Activated T-helper 9 cell treated with anti-CD3 and anti-CD28 coated beads, Interleukin-2, amount 50 U/mL, for 16 hours (primary cell): ENCODE results near the gene PDE10A.
"Not testable (repeated sequence)": the region's sequence is repeated elsewhere in the genome, so short reads cannot be mapped to it uniquely, and the experiment has no call there.

ENCODE experiments used
- DNase-seq: peaks from one replicate; pipeline ENCODE4 v3.0.0-alpha.2; 2020; ENCODE audit warnings: low read depth

Gene PDE10A

DNA sequence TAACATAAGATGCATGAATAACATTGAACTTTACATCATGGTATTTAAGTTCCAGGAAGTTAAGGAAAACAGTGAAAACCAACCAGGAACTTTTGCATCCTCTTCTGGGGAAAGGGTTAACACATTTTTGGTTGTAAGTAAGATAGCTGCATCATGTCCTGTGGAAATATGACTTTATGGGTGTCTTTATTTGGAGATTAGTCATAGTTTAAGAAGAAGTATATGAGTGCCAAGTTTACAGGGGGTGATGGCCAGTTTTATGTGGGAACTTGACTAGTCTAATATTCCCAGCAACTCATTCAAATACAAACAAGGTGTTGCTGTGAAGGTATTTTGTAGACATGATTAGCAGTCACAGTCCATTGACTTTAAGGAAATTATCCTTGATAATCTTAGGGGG, 78.0 kb downstream of the PDE10A start:
- DNase-seq, result no peak

DNA sequence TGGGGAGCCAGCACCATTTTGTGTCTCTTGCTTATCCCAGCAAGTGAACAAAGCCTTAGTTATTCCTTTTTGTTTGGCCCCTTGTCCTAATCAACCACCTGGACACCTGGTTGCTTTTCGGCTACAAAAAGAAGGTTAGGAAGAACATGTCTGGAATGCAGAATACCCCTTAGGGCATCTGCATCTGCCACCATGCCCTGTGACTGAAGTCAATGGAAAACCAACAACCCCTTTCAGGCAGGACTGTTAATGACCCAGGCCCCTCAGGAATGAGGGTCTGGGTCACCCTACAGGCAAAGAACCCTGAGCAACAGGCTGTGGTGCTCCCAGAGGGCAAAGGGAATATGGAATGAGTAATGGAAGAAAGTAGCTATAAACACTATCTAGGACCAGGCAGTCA, 78.5 kb downstream of the PDE10A start:
- DNase-seq, result no peak

DNA sequence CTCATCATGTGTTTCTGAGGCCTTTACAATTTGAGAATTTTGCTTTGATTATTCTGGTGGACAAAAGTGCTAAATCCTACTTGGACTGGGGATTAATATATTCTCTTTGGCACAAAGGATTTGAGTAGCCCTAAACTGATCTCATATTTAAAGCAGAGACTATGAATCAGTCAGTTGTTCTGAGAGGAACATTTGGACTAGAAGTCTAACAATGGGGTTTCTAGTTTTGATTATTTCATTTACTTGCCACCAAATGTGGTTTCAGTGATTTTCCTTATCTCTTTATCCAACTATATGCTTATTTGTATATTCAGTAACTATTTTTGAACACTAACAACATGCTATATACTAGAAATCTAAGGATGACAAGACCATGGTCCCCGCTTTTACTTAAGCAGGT, 81.4 kb downstream of the PDE10A start:
- no peak for DNase-seq

DNA sequence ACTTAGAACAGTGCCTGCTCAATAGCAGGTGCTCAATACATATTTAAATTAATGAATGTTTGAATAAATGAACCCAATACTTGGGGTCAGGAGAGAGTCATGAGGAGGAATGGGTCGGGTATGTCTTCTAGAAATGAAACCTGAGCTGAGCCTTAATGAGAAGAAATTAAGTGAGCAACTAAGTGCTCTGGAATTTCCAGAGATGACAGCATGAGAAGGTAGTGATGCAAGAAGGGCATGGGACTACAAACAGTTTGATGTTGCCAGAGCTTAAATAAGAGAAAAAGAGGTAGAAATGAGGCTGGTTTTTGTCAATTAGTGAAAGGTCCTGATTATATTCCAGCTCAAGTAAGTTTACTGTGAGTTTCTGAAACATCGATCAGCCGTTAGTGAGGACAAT, 82.9 kb downstream of the PDE10A start:
- DNase-seq, result no peak

DNA sequence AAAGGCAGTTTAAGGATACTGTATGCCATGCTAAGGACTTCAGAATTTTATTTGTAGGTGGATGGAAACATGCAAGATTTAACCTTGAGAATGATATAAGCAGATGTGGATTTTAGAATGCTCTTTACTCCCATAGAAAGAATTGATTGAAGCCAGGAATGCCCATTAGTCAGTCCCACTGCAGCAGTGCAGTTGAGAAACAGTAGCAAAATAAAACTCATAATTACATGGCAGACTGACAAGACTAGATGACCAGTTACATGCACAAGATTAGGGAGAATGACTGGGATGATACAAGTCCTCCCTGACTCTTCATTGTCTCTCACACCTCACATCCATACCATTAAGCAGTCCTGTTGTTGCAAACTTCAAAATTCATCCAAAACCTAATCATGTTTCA, 83.9 kb downstream of the PDE10A start:
- no peak for DNase-seq

DNA sequence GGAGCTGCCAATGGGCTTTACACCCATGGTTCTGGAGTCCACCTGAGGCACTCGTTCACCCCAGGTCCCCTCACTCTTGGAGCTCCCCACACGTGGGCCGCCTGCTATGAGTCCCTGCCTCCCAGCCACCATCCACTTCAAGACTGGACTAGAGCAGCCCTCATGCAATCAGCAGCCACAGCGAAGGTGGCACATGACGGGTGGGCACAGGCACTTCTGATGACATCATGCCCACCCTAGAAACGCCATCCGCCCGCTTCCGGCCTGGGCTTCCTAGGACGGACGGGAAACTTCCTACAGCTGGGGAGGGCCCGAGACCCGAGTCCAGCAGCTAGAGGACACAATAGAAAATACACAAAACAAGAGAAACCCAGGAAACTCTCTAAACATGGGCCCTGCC, 85.5 kb downstream of the PDE10A start:
- no peak for DNase-seq

DNA sequence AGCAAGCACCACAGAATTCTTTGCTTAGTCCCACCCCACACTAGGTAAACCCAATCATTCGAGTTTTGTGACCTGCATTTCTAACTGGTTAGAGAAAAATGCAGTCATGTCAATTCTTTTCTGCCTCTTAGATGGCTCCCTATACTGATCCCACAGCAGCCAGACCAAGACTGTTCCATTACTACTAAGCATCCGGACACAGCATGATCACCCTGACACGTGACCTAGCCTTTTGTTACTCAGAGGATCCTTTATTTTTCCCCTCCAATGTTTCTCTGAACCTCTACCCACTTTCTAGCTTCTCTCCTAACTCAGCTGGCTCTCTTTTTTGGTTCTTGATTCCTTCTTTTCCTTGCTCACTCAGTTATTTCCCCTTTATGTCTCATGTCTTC, 87.9 kb downstream of the PDE10A start:
- DNase-seq, result no peak

DNA sequence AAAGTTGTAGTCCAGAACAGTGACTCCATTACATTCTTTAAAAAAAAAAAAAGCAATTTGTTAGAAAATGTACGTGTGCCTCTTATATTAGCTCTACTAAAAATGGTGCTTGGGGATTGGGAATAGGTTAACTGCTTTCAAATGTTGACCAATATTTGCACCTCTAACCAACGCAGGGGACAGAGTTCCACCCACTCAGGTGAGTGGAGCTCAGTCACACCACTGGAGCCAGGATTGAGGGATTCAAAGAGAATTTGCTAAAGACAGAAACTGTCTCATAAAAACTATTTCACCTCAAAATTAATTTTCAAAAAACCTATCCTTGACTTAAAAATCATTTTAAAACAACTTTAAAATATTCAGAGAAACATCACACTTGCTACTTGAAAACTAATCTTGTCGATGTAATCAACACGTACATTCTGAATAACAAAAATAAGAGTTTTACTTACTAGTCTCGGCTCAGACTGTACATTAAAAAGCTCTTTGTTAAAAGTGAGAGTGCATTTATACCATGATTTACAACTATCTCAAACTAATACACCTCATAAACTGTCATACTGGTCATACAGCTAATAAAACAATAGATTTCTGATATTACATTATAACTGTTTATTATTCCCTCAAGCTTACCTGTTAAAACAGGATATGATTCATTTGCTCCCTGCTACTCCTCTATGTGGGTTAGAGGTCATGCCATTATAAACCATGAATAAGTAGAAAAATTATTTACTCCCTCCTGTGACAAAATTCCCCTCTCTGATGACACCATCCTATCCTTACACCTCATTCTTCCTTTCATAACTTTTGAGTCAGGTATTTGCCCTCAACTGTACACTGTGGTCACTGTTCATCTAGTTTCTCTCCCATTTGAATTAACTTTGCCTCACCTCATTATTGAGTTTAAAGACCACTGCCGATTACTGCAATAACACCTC, 88.6 kb downstream of the PDE10A start:
- DNase-seq, result no peak

DNA sequence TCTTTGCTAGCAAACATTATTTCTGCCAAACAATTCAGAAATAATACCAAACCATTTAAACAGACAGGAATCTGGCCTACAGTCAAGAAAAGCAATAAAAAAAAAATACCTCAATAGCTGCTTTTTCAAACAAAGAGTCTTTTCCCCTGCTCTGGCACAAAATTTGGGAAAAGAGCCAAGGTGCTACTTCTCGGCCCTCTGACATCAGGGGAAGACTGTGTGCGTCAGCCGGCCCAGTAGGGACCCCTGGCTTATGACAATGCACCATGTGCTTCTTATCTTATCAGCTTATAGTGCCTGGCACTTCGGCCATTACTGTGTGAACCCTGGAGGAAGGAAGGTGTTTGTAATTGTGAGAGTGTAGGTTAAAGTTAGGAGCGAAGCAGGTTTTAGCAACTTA, 89.4 kb downstream of the PDE10A start:
- no peak for DNase-seq

DNA sequence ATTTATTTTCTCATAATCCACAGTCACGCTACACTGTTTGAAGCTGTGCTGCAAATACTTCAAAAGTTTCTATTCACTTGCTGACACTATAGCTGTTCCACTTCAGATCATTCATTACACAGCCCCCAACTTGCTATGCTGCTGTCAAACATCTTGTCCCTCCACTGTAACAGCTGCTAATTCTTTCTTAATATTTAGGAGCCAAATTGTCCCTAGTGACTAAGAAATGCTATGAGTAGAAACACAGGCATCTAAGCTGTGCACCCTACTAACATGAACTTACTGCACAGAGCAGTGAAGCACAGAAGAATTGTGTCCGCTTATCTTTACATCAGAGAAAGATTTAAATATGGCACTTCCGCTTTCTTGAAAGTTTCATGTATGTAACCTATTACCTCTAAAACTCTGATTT, 91.3 kb downstream of the PDE10A start:
- no peak for DNase-seq

DNA sequence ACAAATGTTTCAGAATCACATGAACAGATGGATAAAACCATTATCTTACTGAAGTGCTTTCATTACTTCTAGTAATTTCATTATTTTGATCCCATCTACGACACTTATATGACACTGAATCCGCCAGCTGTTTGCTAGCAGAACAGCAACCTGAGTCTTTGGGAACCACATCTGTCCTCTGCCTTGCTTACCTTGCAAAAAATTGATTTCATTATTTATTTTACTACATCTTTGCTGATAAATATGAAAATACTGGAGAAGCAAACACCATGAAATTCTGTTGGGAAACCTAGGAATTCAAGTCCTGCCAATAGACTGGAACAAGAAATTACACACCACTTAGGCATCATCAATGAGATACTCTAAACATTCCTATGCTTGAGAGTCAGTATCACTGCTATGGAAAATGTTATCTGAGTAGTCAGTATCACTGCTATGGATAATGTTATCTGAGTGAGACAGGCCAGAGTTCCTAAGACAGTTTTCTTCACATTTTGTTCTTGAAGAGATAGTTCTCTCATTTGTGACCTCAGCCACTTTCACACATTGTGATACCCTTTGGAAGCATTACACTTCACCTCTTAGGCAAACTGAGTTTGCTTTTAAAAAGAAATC, 91.9 kb downstream of the PDE10A start:
- DNase-seq, result no peak

DNA sequence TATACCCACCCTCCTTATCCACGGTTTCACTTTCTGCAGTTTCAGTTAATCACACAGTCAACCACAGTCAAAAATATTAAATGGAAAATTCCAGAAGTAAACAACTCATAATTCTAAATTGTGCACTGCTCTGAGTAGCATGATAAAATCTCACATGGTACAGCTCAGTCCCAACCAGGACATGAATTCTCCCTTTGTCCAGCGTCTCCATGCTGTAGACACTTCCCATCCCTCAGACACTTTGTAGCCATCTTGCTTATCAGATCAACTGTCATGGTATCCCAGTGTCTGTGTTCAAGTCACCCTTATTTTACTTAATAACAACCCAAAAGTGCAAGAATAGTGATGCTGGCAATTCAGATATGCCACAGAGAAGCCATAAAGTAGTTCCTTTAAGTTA, 94.7 kb downstream of the PDE10A start:
- DNase-seq, result no peak

DNA sequence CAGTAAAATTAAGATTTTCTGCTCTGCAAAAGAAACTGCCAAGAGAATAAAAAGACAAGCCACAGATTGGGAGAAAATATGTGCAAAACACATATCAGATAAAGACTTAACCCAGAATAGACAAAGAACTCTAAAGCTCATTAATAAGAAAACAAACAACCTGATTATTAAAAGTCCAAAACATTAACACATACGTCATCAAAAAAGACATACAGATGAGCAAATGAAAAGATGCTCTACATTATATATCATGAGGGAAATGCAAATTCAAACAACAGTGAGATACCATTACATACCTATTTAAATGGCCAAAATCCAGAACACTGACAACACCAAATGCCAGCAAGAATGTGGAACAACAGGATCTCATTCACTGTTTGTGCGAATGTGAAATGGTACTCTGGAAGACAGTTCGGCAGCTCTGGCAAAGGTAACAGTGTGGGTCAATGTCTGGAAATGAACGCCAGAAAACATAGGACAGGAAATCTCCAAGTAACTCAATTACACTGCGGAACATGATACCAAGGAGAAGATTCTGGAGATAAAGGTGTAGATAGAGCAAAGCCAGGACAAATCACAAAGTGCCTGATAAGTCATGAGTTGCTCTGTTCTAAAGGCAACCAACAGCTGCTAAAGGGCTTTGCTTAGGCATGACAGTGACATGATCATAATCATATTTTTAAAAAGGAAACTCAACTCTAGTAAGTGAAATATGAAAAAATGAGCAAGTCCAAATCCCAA, 96.8 kb downstream of the PDE10A start:
- no peak for DNase-seq

DNA sequence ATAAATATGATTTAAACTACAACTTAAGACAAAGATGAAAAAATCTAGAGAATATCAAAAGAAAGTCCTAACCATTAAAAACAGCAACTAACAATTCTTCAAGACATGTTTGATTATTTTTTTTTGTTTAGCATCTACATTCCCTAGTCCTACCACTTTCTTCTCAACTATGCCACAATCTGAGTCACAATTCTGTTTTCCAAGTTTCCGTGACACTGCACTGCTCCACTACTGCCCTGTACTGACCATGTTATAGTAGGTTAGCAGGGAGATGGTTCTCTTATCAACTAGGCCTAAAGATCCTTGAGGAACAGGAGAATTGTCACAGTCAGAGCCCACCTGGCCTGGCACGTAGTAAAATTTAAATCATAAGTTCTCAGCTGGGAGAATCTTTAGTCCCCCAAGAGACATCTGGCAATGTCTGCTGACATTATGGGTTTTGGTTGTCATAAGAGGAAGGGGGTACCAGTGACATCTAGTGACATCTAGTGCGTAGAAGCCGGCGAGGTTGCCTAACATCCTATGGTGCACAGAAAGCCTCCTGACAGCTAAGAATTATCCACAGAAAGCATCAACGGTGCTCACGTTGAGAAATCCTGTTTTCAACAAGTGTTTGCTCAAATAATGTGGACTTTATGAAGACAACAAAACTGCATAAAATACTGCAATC, 100.5 kb downstream of the PDE10A start:
- no peak for DNase-seq

DNA sequence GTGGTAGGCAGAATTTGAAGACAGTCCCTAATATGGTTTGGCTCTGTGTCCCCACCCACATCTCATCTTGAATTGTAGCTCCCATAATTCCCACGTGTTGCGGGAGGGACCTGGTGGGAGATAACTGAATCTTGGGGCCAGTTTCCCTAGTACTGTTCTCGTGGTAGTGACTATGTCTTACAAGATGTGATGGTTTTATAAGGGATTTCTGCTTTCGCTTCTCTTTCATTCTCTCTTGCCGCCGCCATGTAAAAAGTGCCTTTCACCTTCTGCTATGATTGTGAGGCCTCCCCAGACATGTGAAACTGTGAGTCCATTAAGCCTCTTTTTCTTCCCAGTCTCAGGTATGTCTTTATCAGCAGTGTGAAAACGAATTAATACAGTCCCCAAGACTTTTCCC, 103.4 kb downstream of the PDE10A start:
- DNase-seq, result no peak

DNA sequence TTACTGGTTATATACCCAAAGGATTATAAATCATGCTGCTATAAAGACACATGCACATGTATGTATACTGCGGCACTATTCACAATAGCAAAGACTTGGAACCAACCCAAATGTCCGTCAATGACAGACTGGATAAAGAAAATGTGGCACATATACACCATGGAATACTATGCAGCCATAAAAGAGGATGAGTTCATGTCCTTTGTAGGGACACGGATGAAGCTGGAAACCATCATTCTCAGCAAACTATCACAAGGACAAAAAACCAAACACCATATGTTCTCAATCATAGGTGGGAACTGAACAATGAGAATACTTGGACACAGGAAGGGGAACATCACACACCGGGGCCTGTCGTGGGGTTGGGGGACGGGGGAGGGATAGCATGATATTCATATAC, 104.9 kb downstream of the PDE10A start:
- DNase-seq, result not testable (repeated sequence)

DNA sequence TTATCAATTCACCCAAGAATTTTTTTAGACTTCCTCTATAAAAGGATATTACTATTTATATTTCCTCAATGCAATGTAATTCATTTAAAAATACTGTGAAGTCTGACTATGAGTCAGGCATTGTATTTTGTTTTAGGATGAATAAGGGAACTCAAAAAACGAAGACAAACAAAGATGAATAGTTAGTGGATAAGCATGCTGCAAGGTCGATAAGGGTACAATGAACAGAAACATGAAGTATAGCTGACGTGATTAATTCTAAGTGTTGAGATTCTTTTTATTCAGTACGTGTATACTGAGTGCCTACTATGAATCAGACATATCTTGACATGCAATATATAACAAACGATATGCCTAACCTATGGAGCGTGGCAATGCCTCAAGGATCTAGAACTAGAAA, 105.4 kb downstream of the PDE10A start:
- DNase-seq, result no peak

DNA sequence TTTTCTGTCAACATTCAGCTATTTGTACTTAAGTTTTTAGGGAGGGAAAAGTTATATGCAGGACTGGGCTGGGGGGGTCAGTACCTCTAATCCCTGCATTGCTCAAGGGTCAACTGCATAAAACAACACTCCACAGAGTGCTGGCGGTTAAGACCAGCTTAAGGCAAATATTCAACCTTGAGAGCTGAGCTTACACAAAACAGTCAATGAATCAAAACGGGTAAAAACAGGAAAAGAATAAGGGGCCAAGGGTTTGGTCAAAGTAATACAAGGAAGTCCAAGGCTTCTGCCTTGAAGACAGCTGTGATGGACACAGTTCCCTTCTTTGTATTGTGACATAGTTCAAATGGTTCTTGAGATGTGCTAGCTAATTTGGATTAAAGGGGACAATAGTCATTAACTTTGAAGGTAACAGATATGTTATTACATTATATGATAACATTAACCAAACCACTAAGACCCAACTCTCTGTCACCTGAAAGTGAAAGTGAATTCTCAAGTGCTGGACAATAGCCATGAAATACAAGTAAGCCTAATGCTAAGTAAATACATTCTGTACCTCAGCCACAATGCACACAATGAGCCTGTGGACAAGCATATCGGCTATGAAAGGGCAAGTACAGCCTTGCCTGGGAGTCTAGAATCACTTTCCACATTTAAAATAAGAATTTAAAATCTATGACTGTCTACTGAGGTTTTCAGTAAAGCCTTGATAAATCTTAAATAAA, 106.8 kb downstream of the PDE10A start:
- no peak for DNase-seq

DNA sequence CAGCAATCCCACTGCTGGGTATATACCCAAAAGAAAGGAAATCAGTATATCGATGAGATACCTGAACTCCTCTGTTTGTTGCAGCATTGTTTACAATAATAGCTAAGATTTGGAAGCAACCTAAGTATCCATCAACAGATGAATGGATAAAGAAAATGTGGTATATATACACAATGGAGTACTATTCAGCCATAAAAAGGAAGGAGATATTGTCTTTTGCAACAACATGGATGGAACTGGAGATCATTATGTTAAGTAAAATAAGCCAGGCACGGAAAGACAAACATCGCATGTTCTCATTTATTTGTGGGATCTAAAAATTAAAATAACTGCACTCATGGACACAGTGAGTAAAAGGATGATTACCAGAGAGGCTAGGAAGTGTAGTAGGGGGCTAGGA, 108.4 kb downstream of the PDE10A start:
- DNase-seq, result not testable (repeated sequence)

DNA sequence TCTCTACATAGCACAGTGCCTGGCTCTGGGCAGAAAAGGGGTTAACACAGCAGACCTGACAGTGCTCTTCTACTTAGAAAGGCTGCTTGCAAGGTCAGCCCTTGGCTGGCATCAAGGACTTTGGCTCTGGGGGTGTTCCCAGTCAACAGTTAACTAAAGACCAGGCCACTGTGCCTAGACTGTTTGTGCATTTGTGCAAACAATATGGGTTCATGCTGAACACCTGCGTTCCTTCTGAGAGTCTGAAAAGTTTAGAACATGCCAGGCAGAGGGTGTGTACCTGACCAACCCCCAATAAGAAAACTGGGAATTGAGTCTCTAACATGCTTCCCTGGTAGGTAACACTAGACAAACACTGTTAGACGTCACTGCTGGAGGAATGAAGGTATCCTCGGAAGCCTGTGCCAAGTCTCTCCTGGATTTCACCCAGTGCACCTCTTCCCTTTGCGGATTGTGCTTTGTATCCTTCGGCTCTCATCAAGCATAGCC, 110.7 kb downstream of the PDE10A start:
- DNase-seq, result no peak

DNA sequence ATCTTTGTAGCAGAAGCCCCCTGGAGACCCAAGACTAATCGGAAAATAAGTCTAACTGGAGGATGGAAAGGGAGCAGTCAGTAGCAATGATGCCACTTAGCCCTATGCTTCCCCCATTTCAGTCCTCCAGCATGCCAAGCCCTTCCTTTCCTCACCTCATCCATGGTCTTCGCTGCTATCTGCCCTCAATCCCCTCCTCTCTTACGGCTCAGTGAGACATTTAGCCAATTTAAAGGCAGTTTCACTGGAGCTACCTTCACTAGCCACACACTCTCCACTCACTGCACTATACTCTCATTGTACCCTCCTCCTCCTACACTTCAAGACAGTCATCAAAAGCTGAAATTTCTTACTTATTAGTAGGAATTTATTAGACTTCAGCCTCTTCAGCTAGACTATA, 111.2 kb downstream of the PDE10A start:
- DNase-seq, result no peak

DNA sequence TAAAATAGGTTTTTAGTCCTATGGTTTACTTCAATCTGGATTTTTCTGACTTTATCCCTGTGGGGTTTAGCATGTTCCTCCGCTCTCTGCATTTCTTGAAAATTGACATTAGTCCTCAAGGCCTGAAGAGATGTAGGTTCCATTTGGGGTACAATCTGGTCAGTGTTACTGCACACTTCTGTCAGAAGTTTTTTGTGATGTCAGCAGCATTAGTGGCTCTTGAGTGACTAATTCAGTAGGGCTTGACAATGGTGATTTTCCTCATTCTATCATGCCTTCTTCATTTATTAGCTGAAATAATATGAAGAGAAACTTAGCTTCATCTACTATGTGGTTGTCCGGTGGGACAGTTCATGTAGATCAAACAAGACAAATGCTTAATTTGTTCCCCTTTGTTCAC, 114.6 kb downstream of the PDE10A start:
- DNase-seq, result no peak
